HG03039 (cell line): Measurements from ENCODE around the gene OR52N5.

Source experiments
- ATAC-seq: cut with Tn5 transposase; IDR thresholded peaks from one replicate; pipeline ENCODE4 v1.9.1; 2021; ENCODE audit warnings: mild to moderate bottlenecking, moderate library complexity; ENCODE audit not compliant: unreplicated experiment

OR52N5 gene

DNA sequence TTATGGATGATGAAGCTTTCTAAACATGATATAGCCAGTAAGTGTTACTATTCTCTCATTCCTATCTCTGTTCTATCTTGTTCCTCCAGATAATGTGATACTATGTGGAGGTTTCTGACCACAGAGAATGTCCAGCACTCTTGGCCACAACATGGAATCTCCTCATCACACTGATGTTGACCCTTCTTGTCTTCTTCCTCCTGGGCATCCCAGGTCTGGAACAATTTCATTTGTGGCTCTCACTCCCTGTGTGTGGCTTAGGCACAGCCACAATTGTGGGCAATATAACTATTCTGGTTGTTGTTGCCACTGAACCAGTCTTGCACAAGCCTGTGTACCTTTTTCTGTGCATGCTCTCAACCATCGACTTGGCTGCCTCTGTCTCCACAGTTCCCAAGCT, 56.8 kb downstream of the OR52N5 start:
- no peak for ATAC-seq
